ENCODE results near the gene PADI1. TPM values are rescaled to one million over a fixed set of nuclear protein-coding genes. Genes with fewer than 3 reads are reported as not detected.

PADI1 gene
- total and polyA plus RNA-seq, 2 of the 8 experiments (the other 6 are each of a cell fraction or from before 2014, with no cell fraction given): 0.20 to 0.30 TPM

DNA sequence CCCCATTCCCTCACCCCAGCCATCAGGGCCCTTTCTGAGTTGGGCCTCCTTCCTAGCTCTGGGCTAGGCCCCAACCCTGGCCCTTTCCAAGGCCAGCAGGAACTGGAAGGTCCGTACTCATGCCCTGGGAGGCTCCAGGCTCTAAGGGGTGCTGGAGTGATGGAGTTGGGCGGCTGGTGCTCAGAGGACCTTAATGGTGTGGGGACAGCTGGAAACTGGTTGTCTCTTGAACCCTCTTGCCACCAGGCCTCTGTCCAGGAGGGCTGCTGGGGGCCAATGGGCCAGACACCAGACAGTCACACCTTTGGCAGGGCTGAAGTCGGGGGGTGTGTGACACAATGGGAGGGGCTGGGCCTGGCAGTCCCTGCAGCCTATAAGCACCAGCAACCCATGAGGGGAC is 9.2 kb upstream of the PADI1 start:
- Histone ChIP-seq H3K14ac (ENCODE audit: insufficient read length) (no peak overlapping the region), H3K4me2 (ENCODE audit: insufficient read depth in 1 of 2, low read depth in 2 of 2, low read length in 2 of 2) (no peak overlapping the region), H3K56ac (replicated peaks; ENCODE audit: insufficient read length, low read depth, low read length) (no peak overlapping the region), H4K20me1 (replicated peaks in 1 of 2; ENCODE audit: control insufficient read depth in 1 of 2, insufficient read depth in 2 of 2, low read length in 2 of 2) (no peaks in the 10 kb centered on the region), H3K4ac (replicated peaks; ENCODE audit: insufficient read length, low read depth, low read length) (no peak overlapping the region), H3K27me3 (replicated peaks in 1 of 4; ENCODE audit: control insufficient read depth in 3 of 4, extremely low read depth in 1 of 4, insufficient read depth in 3 of 4, low read length in 3 of 4) (no peaks in the 10 kb centered on the region), H4K5ac (ENCODE audit: insufficient read length, low read depth, low read length) (no peak overlapping the region), H2BK20ac (ENCODE audit: low read length) (peak overlapping the region; percentile 48; the same call in 1 of the 2 replicates), H2BK5ac (ENCODE audit: low read depth, low read length) (no peak overlapping the region), H2BK15ac (ENCODE audit: low read length) (no peak overlapping the region), H3K4me3 (ENCODE audit: extremely low read depth in 1 of 4, insufficient read depth in 2 of 4, low read depth in 3 of 4, low read length in 4 of 4) (no peak overlapping the region), H3K79me1 (ENCODE audit: low read depth, low read length) (no peaks in the 10 kb centered on the region), H2AFZ (ENCODE audit: low read length) (no peak overlapping the region), H3K9ac (replicated peaks in 1 of 4; ENCODE audit: extremely low read depth in 1 of 4, low read depth in 3 of 4, low read length in 3 of 4) (no peak overlapping the region), H3K23ac (ENCODE audit: insufficient read length) (no peak overlapping the region), H2BK120ac (replicated peaks; ENCODE audit: low read depth, low read length) (no peak overlapping the region), H3K4me1 (replicated peaks in 1 of 4; ENCODE audit: control insufficient read depth in 3 of 4, insufficient read depth in 4 of 4, low read length in 3 of 4) (no peaks in the 10 kb centered on the region; a peak in 1 of 7 replicates), H4K8ac (ENCODE audit: extremely low read depth, insufficient read depth, low read length) (peak overlapping the region; percentile 7; the same call in 1 of the 2 replicates), H3K36me3 (ENCODE audit: control insufficient read depth in 2 of 4, insufficient read depth in 4 of 4, low read length in 3 of 4) (no peaks in the 10 kb centered on the region), H2BK12ac (ENCODE audit: low read depth, low read length) (no peak overlapping the region), H3K27ac (ENCODE audit: low read depth, low read length) (no peak overlapping the region), H3K79me2 (ENCODE audit: control insufficient read depth in 1 of 2, insufficient read depth in 2 of 2, low read length in 2 of 2) (no peaks in the 10 kb centered on the region), H2AK5ac (ENCODE audit: low read depth, low read length) (no peak overlapping the region), H4K91ac (replicated peaks; ENCODE audit: insufficient read length, low read length) (no peak overlapping the region), H3K18ac (ENCODE audit: extremely low read depth, low read length) (no peak overlapping the region), H3K23me2 (ENCODE audit: low read depth, low read length) (no peaks in the 10 kb centered on the region), H3K9me3 (ENCODE audit: insufficient read depth in 2 of 2, low read depth in 1 of 2, low read length in 1 of 2) (no peaks in the 10 kb centered on the region)
- WGBS, 2 experiments (ENCODE audit: extremely low coverage in 1 of 2, insufficient coverage in 1 of 2, insufficient read length in 1 of 2, insufficient replicate concordance in 2 of 2, low coverage in 1 of 2, low lambda C conversion rate in 2 of 2, missing lambda C conversion rate in 1 of 2): 82% methylated on average over 3 of the region's 3 CpGs; no CpG with 5 or more reads in 1 of the 2 experiments
- peak in 1 of 2 experiments; percentile 39 for DNase-seq (ENCODE audit: low read depth in 1 of 2, low spot score in 2 of 2)
- ChIA-PET POLR2A (ENCODE audit: partially characterized antibody) (no interaction called here), CTCF (ENCODE audit: partially characterized antibody) (no interaction called here)
- TF ChIP-seq RFX5 (IDR thresholded peaks at IDR 0.05; ENCODE audit: borderline replicate concordance, low read depth, low read length) (no peak), POU5F1 (IDR thresholded peaks at IDR 0.05; ENCODE audit: low read depth, low read length) (no peak), CBX8 (IDR thresholded peaks at IDR 0.05; ENCODE audit: borderline replicate concordance, low read depth, low read length) (no peak), EGR1 (IDR thresholded peaks at IDR 0.05; ENCODE audit: borderline replicate concordance, low read depth, low read length) (no peak), CTBP2 (IDR thresholded peaks at IDR 0.05; ENCODE audit: borderline replicate concordance, insufficient read depth, insufficient read length, low read length) (no peak), BACH1 (IDR thresholded peaks at IDR 0.05; ENCODE audit: low read length) (no peak)
- FAIRE-seq: no peak
